HG03354 (cell line): ENCODE results near the gene CYP2J2.
A peak's percentile ranks its signal among the peaks of the same experiment; 100 is the strongest.
"Not testable (repeated sequence)": the region's sequence is repeated elsewhere in the genome, so short reads cannot be mapped to it uniquely, and the experiment has no call there.

ENCODE experiments used
- ATAC-seq: cut with Tn5 transposase; IDR thresholded peaks from one replicate; pipeline ENCODE4 v1.9.1; 2021; ENCODE audit warnings: mild to moderate bottlenecking; ENCODE audit not compliant: unreplicated experiment, poor library complexity, severe bottlenecking

CYP2J2 gene, protein sequence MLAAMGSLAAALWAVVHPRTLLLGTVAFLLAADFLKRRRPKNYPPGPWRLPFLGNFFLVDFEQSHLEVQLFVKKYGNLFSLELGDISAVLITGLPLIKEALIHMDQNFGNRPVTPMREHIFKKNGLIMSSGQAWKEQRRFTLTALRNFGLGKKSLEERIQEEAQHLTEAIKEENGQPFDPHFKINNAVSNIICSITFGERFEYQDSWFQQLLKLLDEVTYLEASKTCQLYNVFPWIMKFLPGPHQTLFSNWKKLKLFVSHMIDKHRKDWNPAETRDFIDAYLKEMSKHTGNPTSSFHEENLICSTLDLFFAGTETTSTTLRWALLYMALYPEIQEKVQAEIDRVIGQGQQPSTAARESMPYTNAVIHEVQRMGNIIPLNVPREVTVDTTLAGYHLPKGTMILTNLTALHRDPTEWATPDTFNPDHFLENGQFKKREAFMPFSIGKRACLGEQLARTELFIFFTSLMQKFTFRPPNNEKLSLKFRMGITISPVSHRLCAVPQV

DNA sequence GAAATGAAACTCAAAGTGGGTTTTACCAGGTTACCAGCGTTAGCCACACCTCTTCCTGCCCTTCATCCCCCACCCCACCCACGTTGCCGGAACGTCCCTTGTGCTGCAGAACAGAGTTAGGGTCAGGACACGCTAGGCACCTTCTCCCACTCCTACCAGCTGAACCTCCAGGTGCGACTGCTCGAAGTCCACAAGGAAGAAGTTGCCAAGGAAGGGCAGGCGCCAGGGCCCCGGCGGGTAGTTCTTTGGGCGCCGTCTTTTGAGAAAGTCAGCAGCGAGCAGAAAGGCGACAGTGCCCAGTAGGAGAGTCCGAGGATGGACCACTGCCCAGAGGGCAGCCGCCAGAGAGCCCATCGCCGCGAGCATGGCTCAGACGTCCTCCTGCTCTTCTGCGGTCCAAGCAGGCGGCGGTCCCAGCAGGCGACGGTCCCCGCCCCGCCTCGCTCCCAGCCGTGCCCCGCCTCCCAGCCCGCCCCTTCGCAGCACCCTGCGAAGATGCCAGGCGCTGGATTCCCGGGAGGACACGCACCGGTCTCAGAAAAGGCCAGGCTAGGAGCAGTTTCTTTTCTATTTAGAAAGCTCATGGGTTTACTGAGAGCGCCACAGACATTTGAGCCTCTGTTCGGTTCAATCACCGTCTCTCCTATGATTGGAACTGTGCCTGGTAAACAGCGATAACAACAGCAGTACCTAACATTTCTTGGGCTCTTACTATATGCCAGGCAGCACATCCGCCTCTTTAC, at the start of gene CYP2J2:
Gene CYP2J2 (minus strand): TSS at position 393 of the 743 bp plus-strand sequence. CDS start 27 bp downstream, at position 366.
- peak; percentile 68 for ATAC-seq

DNA sequence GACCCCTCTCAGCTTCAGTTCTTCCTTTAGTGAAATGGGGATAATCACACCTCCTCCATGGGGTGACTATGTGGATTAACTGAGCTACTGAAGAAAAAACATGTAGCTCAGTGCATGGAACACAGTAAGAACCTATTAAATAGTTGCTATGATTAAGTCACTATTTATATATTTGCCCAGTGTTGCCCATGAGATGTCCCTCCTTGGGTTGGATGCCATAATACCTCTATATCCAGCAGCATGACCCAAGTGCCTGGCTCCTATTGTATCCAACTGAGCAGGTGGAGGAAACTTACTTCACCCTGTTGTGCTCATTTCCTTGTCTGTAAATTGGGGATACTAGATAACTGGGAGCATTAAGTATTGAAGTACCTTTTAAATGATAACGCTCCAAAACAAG, 47.1 kb upstream of the CYP2J2 start:
- ATAC-seq = no peak

DNA sequence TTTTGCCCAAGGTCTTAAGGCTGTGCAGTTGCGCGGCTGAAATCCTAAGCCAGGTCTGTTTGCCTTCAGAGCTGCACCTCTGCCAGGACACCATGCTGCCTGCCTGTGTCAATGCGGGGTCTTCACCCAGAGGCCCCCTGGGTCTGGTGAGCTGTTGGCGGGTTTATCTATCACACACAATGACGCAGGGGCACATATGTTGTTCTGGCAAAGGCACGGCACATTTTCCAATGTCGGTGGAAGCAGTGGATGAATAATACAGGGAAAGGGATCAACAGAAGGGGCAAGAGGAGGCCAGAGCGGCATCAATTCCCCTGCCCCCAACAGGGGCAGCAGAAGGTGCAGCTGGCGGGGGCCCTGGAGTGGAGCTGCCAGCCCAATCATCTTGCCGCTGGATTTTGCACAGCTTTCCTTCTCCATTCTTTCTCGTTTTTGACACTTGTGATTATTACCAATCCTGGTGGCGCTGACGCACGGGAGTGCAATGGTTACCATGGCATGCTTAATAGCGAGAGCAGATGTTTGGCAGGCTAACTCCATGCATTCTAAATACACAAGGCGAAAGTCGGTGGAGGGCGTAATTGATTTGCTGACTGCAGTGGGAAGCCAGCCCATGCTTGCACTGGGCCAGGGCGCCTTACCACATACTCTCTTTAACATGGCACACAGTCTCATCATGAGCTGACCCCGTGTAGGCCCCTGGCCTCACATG, 45.8 kb upstream of the CYP2J2 start:
- no peak for ATAC-seq

DNA sequence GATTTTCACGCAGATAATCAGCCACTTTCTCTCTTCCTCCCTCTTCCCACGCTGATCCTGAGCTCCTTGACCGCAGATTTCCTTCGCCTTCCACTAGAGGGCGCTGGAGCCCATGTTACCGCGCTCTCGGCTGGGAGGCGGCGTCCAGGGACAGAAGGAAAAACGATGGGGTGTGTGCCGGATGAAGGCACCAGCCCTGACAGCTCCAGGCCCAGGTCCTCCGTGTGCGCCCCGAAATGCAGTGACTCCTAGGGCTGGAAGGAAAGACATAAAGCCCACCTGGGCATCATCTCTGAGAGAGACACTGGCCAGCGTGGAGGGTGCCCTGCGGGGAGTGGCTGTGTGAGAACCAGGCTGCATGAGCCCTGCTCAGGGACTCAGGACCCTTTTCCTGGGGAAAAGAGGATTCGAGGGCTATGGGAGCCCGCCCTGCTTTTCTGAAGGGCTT, 44.9 kb upstream of the CYP2J2 start:
- ATAC-seq = peak; percentile 83

DNA sequence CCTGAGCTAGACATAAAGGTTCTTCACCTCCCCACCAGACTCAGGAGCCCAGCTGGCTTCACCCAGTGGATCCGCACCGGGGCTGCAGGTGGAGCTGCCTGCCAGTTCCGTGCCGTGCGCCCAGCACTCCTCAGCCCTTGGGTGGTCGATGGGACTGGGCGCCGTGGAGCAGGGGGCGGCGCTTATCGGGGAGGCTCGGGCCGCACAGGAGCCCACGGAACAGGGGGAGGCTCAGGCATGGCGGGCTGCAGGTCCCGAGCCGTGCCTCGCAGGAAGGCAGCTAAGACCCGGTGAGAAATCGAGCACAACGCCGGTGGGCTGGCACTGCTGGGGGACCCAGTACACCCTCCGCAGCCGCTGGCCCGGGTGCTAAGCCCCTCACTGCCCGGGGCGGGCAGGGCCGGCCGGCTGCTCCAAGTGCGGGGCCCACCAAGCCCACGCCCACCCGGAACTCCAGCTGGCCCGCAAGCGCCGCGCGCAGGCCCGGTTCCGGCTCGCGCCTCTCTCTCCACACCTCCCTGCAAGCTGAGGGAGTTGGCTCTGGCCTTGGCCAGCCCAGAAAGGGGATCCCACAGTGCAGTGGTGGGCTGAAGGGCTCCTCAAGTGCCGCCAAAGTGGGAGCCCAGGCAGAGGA, 43.1 kb upstream of the CYP2J2 start:
- not testable (repeated sequence) for ATAC-seq

DNA sequence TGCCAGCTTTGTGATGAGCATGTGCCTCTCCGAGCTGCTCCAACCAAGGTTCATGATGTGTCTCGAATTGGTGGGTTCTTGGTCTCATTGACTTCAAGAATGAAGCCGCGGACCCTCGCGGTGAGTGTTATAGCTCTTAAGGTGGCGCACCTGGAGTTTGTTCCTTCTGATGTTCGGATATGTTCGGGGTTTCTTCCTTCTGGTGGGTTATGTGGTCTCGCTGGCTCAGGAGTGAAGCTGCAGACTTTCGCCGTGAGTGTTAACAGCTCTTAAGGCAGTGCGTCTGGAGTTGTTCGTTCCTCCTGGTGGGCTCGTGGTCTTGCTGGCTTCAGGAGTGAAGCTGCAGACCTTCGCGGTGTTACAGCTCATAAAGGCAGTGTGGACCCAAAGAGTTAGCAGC, 42.2 kb upstream of the CYP2J2 start:
- ATAC-seq = not testable (repeated sequence)

DNA sequence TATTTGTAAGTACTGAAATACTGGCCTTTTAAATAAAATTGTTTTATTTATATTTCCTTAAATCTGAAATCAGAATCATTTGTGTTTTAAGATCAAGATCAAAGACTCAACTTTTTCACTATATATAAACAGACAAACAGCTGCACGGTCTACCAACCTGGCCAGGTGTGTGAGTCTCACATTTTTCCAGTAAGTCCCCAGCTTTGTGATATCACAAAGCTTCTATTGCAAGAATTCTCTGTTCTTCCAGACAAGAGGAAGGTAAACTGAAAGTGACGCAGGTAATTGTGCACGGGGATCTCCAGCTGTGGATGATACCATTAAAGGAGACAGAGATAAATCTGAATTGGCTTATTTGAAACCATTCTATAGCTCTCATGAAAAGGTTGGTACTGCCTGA, 41.2 kb upstream of the CYP2J2 start:
- ATAC-seq = no peak

DNA sequence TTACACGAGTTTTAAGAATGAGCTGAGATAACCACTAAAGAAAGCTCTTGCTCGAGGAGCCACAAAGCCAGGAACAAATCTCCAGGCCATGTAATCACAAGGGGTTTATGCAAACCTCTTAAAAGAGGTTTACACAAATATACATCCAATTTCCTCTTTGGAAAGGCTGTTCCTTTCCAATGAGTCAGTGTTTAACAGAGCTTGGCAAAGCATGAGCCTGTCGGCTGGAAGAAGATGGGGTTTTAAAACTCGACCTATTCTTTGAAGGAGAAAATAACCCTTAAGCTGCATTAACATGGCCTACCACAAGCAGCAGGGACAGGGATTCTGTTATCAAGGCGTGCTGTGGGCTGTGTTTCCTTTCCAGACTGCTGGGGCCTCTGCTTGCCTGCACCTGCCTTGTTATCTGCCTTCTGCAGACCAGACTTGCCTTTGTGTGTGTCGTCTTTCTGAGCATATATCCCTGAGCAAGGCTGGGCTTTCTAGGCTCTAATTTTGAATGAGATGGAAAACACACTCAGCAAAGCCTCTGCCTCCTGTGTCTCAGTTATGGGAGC, 40.6 kb upstream of the CYP2J2 start:
- no peak for ATAC-seq

DNA sequence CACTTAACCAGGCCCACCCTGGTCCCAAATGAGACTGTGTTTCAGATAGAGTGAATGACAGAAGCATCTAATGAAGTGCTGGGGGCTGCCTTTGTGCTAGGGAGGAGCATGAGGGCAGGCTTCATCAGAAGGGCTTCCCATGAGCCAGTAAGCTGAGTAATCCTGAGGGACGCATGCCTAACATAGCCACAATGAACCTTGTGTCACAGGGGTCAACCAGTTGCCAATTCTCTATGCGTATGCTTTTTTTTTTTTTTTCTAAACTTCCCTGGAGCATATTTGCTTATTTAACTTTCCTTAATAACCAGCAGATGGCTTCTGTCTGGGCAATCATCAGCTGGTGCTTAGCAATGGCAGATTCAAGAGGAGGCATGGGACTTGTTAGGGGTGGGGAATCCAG, 25.5 kb upstream of the CYP2J2 start:
- no peak for ATAC-seq

DNA sequence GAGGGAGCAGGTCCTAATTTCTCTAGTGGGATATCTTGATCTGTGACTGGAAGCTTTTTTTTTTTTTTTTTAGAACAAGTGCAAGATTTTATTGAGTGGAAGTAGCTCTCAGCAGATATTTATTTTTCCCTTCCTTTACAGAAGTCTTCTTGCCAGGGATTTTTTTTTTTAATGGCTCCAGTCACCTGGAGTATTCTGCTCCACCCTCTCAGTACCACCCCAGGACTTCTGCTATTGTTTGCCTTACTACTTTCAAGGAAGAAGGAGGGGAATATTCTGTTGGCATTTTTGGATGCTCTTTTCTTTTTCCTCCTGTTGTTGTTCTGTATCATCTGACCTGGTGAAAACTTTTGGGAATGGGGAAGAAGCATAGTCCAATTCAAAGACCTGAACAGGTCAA, 23.1 kb upstream of the CYP2J2 start:
- ATAC-seq = no peak

DNA sequence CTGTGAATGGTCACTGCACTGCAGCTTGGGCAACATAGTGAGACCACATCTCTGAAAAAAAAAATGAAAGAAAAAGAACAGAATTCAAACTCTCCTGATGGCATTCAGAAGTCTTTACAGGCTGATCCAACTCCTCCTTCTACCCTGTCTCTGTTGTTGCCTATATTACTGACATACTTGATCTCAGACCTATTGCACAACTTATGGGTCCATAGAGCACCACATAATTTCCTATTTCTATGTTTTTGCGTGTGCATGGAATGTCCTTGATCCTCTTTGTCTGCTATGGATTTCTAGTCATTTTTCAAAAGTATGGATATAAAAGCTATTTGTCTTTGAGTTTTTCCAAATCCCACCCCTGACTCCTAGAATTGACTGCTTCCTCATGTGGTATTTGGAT, 22.4 kb upstream of the CYP2J2 start:
- no peak for ATAC-seq

DNA sequence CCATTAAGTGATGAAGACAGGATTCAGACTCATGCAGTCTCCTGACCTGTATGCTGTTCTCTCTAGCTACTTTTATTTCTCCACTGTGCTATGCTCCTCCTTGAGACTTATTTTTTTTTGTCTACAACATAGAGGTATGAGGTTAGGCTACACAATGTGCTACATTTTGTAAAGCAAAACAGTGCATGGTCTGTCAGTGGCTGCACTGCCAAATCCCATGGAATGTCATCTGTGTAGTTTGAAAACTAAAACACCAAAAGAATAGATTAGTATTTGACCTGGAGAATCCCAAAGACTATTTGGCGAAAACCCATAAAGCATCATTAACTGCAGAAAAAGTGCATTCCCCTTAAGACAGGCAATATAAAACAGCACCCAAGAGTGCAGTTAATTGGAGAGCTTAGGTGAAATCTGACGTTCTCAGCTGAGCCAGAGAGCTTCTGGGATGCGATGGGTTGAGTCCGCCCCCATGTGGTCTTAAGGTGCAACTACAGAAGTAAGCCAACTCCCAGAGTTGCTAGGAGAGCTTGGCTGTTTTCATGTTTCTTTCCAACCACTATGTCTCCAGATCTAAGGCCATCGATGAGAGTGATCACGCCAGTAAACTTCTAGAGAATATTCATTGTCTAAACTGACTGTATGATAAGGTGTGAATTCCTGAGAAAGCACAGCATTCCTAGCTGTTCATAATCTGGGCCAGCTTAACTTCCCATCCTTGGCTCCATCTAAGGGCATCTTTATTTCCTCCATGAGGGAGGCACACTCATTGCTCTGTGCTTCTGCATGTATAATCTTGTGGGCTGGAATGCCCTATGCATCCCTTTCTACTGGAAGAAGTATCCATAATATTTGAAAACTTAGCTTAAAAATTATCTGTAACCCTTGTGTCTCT, 20.7 kb upstream of the CYP2J2 start:
- ATAC-seq = peak; percentile 97

DNA sequence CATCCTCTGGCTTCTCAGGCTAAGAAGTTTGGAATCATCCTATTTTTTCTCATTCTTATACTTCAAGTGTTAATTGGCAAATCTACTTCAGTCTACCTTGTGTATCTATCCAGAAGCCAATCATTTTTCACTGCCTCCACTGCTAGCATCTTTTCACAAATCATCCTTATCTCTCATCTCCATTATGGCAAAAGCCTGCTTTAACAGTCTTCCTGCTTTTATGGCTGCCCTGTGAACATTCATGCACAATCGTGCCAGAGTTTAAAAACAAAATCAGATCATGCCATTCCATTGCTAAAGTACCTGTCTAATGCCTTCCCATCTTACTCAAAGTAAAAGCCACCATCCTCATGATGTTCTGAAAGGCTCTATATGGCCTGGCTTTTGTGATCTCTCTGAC, 19.2 kb upstream of the CYP2J2 start:
- no peak for ATAC-seq

DNA sequence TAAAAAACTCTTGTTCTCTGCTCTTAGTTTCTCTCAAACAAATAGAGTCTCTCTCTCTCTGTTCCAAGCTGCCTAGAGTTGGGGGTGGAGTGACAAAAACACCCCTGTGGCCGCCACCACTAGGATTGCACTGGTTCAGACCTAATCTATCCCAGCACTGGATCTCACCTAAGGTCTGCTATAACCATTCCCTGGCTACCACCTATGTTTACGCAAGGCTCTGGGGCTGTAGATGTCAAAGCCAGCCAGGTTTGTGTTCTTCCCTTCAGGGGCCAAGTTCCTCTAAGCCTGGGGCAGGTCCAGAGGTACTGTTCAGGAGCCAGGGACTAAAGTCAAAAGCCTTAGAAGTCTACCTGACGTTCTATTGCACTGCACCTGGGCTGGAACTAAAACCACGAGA, 12.8 kb upstream of the CYP2J2 start:
- no peak for ATAC-seq

DNA sequence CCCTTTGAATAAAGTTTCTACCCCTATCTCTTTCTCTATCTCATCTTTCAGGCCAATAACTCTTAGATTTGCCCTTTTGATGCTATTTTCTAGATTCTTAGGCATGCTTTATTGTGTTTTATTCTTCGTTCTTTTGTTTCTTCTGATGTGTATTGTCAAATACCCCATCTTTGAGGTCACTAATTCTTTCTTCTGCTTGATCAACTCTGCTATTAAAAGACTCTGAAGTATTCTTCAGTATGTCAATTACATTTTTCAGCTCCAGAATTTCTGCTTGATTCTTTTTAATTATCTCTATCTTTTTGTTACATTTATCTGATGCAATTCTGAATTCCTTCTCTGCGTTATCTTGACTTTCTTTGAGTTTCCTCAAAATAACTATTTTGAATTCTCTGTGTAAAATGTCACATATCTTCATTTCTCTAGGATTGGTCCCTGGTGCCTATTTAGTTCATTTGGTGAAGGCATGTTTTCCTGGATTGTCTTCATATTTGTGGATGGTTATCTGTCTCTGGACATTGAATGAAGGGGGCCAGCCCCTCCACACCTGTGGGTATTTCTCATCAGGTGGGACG, 11.2 kb upstream of the CYP2J2 start:
- no peak for ATAC-seq

DNA sequence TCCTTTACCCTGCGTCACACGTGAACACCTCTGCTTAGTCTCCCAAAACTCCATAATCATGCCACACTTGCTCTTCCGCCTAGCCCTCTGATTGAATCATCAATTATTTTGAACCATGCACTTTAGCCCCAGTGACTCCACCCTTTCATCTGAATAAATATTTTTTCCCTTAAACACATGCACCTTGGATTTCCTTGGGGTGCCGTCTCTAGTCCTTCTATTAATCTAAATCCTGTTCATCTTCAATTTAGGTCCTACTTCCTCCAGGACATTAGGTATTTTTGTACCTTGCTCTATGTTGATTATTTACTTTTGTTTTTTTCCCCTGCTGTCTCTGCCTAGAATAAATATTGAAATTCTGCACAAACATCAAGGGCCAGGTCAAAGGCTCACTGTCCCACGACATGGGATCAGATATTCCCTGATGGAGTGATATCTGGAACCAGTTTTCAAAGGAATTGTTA, 9.8 kb upstream of the CYP2J2 start:
- no peak for ATAC-seq

DNA sequence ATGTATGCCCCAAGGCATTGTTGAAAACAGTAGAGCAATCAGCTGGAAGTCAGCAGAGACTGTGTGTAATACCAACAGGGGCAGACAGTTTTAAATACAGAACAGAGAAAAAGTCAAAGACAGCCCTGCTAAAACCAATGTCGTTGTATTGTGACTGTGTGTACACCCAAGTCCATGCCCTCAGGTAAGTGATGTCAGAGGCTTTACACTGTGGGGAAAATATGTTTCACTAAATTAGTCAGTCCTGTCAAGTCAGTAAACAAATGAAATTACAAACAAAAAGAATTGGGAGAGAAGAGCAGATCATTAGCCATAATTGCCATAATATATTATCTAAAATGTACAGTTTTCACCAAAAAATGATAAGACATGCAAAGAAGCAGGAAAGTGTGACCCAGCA, 2.4 kb upstream of the CYP2J2 start:
- no peak for ATAC-seq

DNA sequence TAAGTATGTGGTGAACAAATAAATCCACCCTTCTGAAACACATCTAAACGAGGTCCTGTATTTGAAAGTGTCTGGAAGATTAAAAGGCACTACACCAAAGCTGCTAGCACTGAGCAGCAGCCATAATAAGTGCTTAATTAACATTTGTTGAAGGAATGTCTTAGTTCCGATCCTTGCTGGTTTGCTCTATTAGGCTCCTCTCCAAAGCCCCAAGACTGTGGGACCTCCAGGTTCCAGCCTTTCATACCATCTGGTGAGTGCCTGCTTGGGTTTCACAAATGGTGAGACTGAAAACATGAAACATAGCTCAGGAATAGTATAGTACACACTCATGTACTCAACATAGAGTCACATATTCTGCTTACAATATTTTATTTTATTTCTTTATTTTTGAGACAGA, 640 bp upstream of the CYP2J2 start:
- ATAC-seq = peak; percentile 13
